NCI-H1436 (cell line): ENCODE results near the gene EP400.
"Not testable (repeated sequence)": the region's sequence is repeated elsewhere in the genome, so short reads cannot be mapped to it uniquely, and the experiment has no call there.

Source experiments
- DNase-seq: peaks from one replicate; lab custom pipeline; 2025; lab: John Stamatoyannopoulos, UW

EP400 gene

GRCh38 chr12:131950182-131950913 is 606 bp downstream of the EP400 start:
- DNase-seq: no peak

GRCh38 chr12:131953810-131954209 is 4.1 kb downstream of the EP400 start:
- DNase-seq: not testable (repeated sequence)

GRCh38 chr12:131954460-131954859 is 4.7 kb downstream of the EP400 start:
- DNase-seq: not testable (repeated sequence)

GRCh38 chr12:131959116-131959515 is 9.4 kb downstream of the EP400 start:
- DNase-seq: no peak

- no peak for DNase-seq
Measured at GRCh38 chr12:131959641-131960589, 10.2 kb downstream of the EP400 start.

- not testable (repeated sequence) for DNase-seq
Measured at GRCh38 chr12:131960590-131961325, 11.0 kb downstream of the EP400 start.

GRCh38 chr12:131961328-131961727 is 11.6 kb downstream of the EP400 start:
- not testable (repeated sequence) for DNase-seq

- no peak for DNase-seq
Measured at GRCh38 chr12:131962069-131962468, 12.3 kb downstream of the EP400 start.

- DNase-seq: no peak
Measured at GRCh38 chr12:131963381-131963780, 13.6 kb downstream of the EP400 start.

- no peak for DNase-seq
Measured at GRCh38 chr12:131965073-131965472, 15.3 kb downstream of the EP400 start.

GRCh38 chr12:131971226-131971625 is 21.5 kb downstream of the EP400 start:
- no peak for DNase-seq

GRCh38 chr12:131975228-131975627 is 25.5 kb downstream of the EP400 start:
- no peak for DNase-seq

GRCh38 chr12:131979606-131980005 is 29.9 kb downstream of the EP400 start:
- DNase-seq: no peak

GRCh38 chr12:131980263-131980662 is 30.5 kb downstream of the EP400 start:
- DNase-seq: no peak

GRCh38 chr12:131981388-131981787 is 31.6 kb downstream of the EP400 start:
- no peak for DNase-seq

- no peak for DNase-seq
Measured at GRCh38 chr12:131982041-131982440, 32.3 kb downstream of the EP400 start.

- no peak for DNase-seq
Measured at GRCh38 chr12:131983026-131983425, 33.3 kb downstream of the EP400 start.

GRCh38 chr12:131983554-131983953 is 33.8 kb downstream of the EP400 start:
- DNase-seq: no peak

- DNase-seq: no peak
Measured at GRCh38 chr12:131984334-131984733, 34.6 kb downstream of the EP400 start.

- DNase-seq: not testable (repeated sequence)
Measured at GRCh38 chr12:131985510-131985875, 35.8 kb downstream of the EP400 start.

- DNase-seq: no peak
Measured at GRCh38 chr12:131986361-131986760, 36.6 kb downstream of the EP400 start.

- DNase-seq: no peak
Measured at GRCh38 chr12:131986910-131987309, 37.2 kb downstream of the EP400 start.
